Panc1 (cell line): Measurements from ENCODE around the gene CCDC197. TPM values are rescaled to one million over a fixed set of nuclear protein-coding genes. Genes with fewer than 3 reads are reported as not detected.

Experiments
- ATAC-seq: fragments of 200-7000 bp; cut with Tn5 transposase; 2 replicates; pipeline ENCODE4 v1.9.1; 2020; ENCODE audit warnings: mild to moderate bottlenecking, moderate library complexity
- BruUV-seq: library from RNA; stranded (reverse); fragments of 400-500 nt; replicated peaks from 2 replicates; lab custom pipeline; 2021; lab: Mats Ljungman, UMichigan
- CTCF ChIA-PET: fragments of 300-600 bp; sonication (Branson Sonifier 250); formaldehyde crosslinking; loops from one replicate; lab custom pipeline; 2022; ENCODE audit warnings: antibody characterized with exemption; lab: Charles Lee
- POLR2A ChIA-PET: fragments of 300-600 bp; sonication (Branson Sonifier 250); formaldehyde crosslinking; loops from one replicate; lab custom pipeline; 2022; ENCODE audit warnings: antibody characterized with exemption; lab: Charles Lee
- DNase-seq: peaks from one replicate; pipeline ENCODE4 v3.0.0-alpha.2; 2010; ENCODE audit warnings: low read depth, low spot score
- H3K27ac ChIP-seq: 2 replicates; pipeline ENCODE4 v1.5.1; 2011; ENCODE audit warnings: mild to moderate bottlenecking, low read length, inconsistent platforms
- H3K27me3 ChIP-seq: fragments of 200-500 bp; sonication (Bioruptor generic); 2 replicates; pipeline ENCODE4 v1.6.0; 2014; ENCODE audit warnings: low read length, inconsistent platforms; ENCODE audit not compliant: control insufficient read depth, insufficient read depth
- H3K36me3 ChIP-seq: fragments of 200-500 bp; sonication (Bioruptor generic); 2 replicates; pipeline ENCODE4 v1.5.1; 2014; ENCODE audit warnings: inconsistent platforms, mild to moderate bottlenecking, low read length, moderate library complexity; ENCODE audit not compliant: control insufficient read depth, insufficient read depth
- H3K4me1 ChIP-seq: 2 replicates; pipeline ENCODE4 v1.5.1; 2011; ENCODE audit warnings: inconsistent platforms, mild to moderate bottlenecking, low read length, moderate library complexity; ENCODE audit not compliant: control insufficient read depth, insufficient read depth
- H3K4me3 ChIP-seq, 2 experiments: 2 replicates each; pipeline ENCODE4 v1.5.1; 2011 to 2012; ENCODE audit warnings: low read depth in 2 of 2, low read length in 2 of 2, mild to moderate bottlenecking in 2 of 2, inconsistent platforms in 1 of 2, moderate library complexity in 1 of 2
- H3K9me3 ChIP-seq: fragments of 200-500 bp; sonication (Bioruptor generic); 2 replicates; pipeline ENCODE4 v1.5.1; 2014; ENCODE audit warnings: low read depth, mild to moderate bottlenecking, inconsistent platforms, low read length, moderate library complexity; ENCODE audit not compliant: control insufficient read depth, insufficient read depth
- POLR2AphosphoS5 ChIP-seq: IDR thresholded peaks from 2 replicates; pipeline ENCODE4 v1.6.1; 2012; ENCODE audit warnings: mild to moderate bottlenecking, low read depth, low read length, moderate library complexity
- SIN3A ChIP-seq: IDR thresholded peaks from 2 replicates; pipeline ENCODE4 v1.6.1; 2012; ENCODE audit warnings: low read depth, mild to moderate bottlenecking, low read length, moderate library complexity, borderline replicate concordance; ENCODE audit not compliant: insufficient read depth
- TCF7L2 ChIP-seq: IDR thresholded peaks from 2 replicates; pipeline ENCODE4 v1.6.1; 2011; ENCODE audit warnings: mild to moderate bottlenecking, low read depth, low read length, inconsistent platforms
- in situ Hi-C: cut with HindIII; loops from 2 replicates; pipeline ENCODE4 v1.10.0; 2016; ENCODE audit warnings: low sequenced_read_pairs, low pct_unique_long_range_greater_than_20kb
- intact Hi-C: fragments of 100-400 bp; cut with micrococcal nuclease; formaldehyde crosslinking; loops from one replicate; pipeline ENCODE4 v1.10.0; 2022; ENCODE audit not compliant: unreplicated experiment
- total RNA-seq: library from RNA; stranded (reverse); gene quantifications from one replicate; pipeline ENCODE4 v1.2.1, GENCODE V29; 2021; ENCODE audit not compliant: unreplicated experiment
- TF ChIP-seq, protein P1 (sequence below), 2 experiments: IDR thresholded peaks; 2 replicates each; pipeline ENCODE4 v1.6.1; 2011 to 2012; ENCODE audit warnings: low read depth in 2 of 2, control low read depth in 1 of 2, low read length in 1 of 2, mild to moderate bottlenecking in 1 of 2, moderate library complexity in 1 of 2; ENCODE audit not compliant: insufficient read depth in 1 of 2
- TF ChIP-seq, protein P2 (sequence below): fragments of 450-650 bp; IDR thresholded peaks from 2 replicates; pipeline ENCODE4 v1.5.1; 2017; ENCODE audit warnings: mild to moderate bottlenecking

Gene CCDC197
- total RNA-seq, 1 experiment from 2014 or later, result not detected

DNA sequence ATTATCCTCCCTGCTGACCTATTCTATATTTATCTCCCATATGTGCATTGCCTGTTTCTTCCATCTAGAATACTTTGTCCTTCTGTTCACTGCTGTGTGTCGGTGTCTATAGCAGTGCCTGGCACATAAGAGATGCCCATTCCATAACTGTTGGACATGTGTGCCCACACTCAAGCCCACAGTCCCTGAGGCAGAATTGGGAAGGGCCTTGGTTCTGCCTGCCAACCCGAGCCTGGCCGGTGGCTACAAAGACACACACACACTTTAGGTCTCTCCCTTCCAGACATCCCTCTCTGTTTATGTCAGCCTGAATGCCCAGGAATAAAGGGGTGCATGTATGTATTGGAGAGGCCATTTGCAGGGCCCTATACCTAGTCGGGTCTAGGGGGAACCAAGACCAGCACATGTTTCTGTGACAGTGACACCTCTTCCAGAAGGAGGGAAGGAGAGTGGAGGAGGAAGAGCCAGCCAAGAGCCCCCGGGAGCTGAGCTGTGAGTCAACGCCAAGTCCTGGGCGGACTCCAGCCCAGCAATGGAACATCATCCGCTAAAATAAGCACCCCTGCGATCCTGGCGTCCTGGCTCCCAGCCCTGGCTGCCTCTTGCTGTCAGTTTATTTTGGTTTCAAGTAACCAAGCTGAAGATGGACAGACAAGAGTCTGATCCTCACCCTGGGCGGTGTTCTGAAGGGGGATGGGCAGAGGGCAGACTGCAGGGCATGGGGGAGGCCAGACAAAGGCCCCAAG is 16.5 kb upstream of the CCDC197 start:
- H3K27ac ChIP-seq, result no peak overlapping the region
- H3K4me3 ChIP-seq, result no peak overlapping the region
- no peak for TF ChIP-seq POLR2AphosphoS5
- TF ChIP-seq, protein P1, sequence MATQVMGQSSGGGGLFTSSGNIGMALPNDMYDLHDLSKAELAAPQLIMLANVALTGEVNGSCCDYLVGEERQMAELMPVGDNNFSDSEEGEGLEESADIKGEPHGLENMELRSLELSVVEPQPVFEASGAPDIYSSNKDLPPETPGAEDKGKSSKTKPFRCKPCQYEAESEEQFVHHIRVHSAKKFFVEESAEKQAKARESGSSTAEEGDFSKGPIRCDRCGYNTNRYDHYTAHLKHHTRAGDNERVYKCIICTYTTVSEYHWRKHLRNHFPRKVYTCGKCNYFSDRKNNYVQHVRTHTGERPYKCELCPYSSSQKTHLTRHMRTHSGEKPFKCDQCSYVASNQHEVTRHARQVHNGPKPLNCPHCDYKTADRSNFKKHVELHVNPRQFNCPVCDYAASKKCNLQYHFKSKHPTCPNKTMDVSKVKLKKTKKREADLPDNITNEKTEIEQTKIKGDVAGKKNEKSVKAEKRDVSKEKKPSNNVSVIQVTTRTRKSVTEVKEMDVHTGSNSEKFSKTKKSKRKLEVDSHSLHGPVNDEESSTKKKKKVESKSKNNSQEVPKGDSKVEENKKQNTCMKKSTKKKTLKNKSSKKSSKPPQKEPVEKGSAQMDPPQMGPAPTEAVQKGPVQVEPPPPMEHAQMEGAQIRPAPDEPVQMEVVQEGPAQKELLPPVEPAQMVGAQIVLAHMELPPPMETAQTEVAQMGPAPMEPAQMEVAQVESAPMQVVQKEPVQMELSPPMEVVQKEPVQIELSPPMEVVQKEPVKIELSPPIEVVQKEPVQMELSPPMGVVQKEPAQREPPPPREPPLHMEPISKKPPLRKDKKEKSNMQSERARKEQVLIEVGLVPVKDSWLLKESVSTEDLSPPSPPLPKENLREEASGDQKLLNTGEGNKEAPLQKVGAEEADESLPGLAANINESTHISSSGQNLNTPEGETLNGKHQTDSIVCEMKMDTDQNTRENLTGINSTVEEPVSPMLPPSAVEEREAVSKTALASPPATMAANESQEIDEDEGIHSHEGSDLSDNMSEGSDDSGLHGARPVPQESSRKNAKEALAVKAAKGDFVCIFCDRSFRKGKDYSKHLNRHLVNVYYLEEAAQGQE (IDR thresholded peaks at IDR 0.05; ENCODE audit: insufficient read depth in 1 of 2, low read depth in 2 of 2, low read length in 1 of 2), result no peak
- TF ChIP-seq TCF7L2, result no peak
- TF ChIP-seq SIN3A, result no peak
- TF ChIP-seq, protein P2, sequence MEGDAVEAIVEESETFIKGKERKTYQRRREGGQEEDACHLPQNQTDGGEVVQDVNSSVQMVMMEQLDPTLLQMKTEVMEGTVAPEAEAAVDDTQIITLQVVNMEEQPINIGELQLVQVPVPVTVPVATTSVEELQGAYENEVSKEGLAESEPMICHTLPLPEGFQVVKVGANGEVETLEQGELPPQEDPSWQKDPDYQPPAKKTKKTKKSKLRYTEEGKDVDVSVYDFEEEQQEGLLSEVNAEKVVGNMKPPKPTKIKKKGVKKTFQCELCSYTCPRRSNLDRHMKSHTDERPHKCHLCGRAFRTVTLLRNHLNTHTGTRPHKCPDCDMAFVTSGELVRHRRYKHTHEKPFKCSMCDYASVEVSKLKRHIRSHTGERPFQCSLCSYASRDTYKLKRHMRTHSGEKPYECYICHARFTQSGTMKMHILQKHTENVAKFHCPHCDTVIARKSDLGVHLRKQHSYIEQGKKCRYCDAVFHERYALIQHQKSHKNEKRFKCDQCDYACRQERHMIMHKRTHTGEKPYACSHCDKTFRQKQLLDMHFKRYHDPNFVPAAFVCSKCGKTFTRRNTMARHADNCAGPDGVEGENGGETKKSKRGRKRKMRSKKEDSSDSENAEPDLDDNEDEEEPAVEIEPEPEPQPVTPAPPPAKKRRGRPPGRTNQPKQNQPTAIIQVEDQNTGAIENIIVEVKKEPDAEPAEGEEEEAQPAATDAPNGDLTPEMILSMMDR, result no peak
- DNase-seq (no peak), ATAC-seq (no peak)
- H3K4me1 ChIP-seq, result peaks cover 7% of the 10 kb centered on the region
- ChIA-PET POLR2A (no interaction called here), CTCF (no interaction called here)
- BruUV-seq, result no TSS peak
- no peaks in the 10 kb centered on the region for H3K9me3 ChIP-seq
- intact Hi-C loops (no loop called here), in situ Hi-C loops (no loop called here)
- no peaks in the 10 kb centered on the region for H3K27me3 ChIP-seq
- no peaks in the 10 kb centered on the region for H3K36me3 ChIP-seq

GRCh38 chr14:93981316-93982229 is 15.5 kb upstream of the CCDC197 start:
- ChIA-PET CTCF (no interaction called here), POLR2A (no interaction called here)
- in situ Hi-C loops, result no loop called here
- no peak for DNase-seq
- Histone ChIP-seq H3K4me3 (no peak overlapping the region), H3K27ac (no peak overlapping the region), H3K9me3 (no peaks in the 10 kb centered on the region), H3K36me3 (no peaks in the 10 kb centered on the region), H3K4me1 (peaks cover 7% of the 10 kb centered on the region), H3K27me3 (no peaks in the 10 kb centered on the region)
- intact Hi-C loops, result no loop called here
- no peak for ATAC-seq
- TF ChIP-seq, protein P2, result no peak
- TF ChIP-seq SIN3A (no peak), POLR2AphosphoS5 (no peak), TCF7L2 (no peak)
- TF ChIP-seq, protein P1 (IDR thresholded peaks at IDR 0.05; ENCODE audit: insufficient read depth in 1 of 2, low read depth in 2 of 2, low read length in 1 of 2), result no peak
- no TSS peak for BruUV-seq
